Muscle layer of duodenum (tissue), 2 donors: ENCODE data around the gene AHR.

Experiments used
- H3K27ac ChIP-seq: one replicate; pipeline ENCODE4 v1.7.0; 2013; ENCODE audit warnings: mild to moderate bottlenecking, low read length
- H3K27me3 ChIP-seq: one replicate; pipeline ENCODE4 v1.7.0; 2013; ENCODE audit warnings: low read depth, mild to moderate bottlenecking, control low read depth, low read length
- H3K36me3 ChIP-seq, 2 donors: one replicate each; pipeline ENCODE4 v1.7.0; 2013; ENCODE audit warnings: low read length in 2 of 2, control low read depth in 1 of 2, mild to moderate bottlenecking in 1 of 2; ENCODE audit not compliant: insufficient read depth in 2 of 2, control insufficient read depth in 1 of 2
- H3K4me1 ChIP-seq, 2 donors: one replicate each; pipeline ENCODE4 v1.7.0; 2013; ENCODE audit warnings: low read length in 2 of 2, mild to moderate bottlenecking in 2 of 2, control low read depth in 1 of 2, moderate library complexity in 1 of 2; ENCODE audit not compliant: insufficient read depth in 2 of 2, control insufficient read depth in 1 of 2
- H3K4me3 ChIP-seq, 2 donors: one replicate each; pipeline ENCODE4 v1.7.0; 2013; ENCODE audit warnings: low read length in 2 of 2, low read depth in 1 of 2, mild to moderate bottlenecking in 1 of 2
- H3K9me3 ChIP-seq, 2 donors: one replicate each; pipeline ENCODE4 v1.7.0; 2013; ENCODE audit warnings: low read length in 2 of 2, control low read depth in 1 of 2, mild to moderate bottlenecking in 1 of 2; ENCODE audit not compliant: control insufficient read depth in 1 of 2
- donor health status: healthy.

Gene AHR

DNA sequence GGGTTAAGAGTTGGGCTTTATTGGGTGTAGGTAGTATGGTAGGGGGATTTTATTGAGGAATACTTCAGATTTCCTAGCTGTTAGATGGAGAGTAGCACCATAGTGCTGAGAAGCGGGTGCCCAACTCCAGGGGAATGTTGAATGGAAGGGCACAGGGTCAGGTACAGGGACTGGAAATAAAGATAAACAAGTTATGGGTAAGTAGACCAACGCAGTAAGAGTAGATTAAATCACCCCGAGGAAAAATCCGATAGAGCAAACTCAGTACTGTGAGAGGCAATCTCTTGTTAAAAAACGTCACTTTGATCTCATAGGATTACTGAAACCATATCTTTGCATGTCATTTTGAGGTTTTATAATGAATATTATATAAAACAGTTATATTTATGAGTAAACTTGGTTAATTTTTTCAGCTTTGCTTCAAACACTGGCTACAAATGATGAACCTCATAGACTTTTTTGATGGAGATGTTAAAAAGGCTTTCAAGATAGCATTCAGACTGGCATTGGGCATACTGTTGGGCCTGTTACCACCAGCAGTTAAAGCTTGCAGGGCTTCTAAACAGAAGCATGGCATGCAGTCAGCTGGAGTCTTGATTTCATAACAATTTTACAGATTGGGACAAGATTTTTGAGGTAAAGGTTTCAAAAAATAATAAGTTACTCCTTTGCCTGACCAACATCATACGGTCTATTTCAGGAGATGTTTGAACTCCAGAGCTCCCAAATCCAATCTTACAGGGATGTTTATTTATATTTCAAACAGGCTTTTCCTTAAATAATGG is 7.1 kb downstream of the AHR start:
- Histone ChIP-seq H3K4me3 (peak overlapping the region; percentile 24 to 27), H3K27ac (peak overlapping the region; percentile 43), H3K4me1 (peaks cover 15 to 18% of the 10 kb centered on the region in 2 donors)

GRCh38 chr7:17307000-17307399 is 8.5 kb downstream of the AHR start:
- H3K27ac ChIP-seq, result peak overlapping the region; percentile 32
- H3K9me3 ChIP-seq, result no peaks in the 10 kb centered on the region
- H3K4me1 ChIP-seq, result peaks cover 15 to 23% of the 10 kb centered on the region in 2 donors
- H3K36me3 ChIP-seq, result peaks cover 0 to 10% of the 10 kb centered on the region in 2 donors
- H3K4me3 ChIP-seq, result peak overlapping the region in 1 of 2 donors; percentile 29
- H3K27me3 ChIP-seq, result no peaks in the 10 kb centered on the region

More for the DNA sequence above, 7.1 kb downstream of the AHR start:
- no peaks in the 10 kb centered on the region for H3K9me3 ChIP-seq
- no peaks in the 10 kb centered on the region for H3K36me3 ChIP-seq
- no peaks in the 10 kb centered on the region for H3K27me3 ChIP-seq

DNA sequence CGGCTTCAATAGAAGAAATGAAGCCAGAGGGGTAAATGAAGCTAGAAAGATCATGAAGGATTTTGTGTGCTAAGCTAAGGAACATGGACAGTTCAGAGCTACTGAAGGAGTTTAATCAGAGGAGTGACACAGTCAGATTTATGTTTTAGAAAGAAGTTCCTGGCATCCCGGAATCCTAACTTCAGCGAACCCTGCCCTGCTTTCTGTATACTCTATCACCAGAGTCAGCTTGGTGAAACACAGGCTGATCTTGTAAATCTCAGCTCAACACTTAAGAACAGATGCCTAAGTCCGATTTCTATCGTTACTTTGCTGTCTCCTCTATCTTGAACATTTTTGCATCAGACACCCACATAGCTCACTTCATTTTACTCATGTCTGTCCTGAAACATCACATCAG is 9.1 kb downstream of the AHR start:
- peaks cover 0 to 12% of the 10 kb centered on the region in 2 donors for H3K36me3 ChIP-seq
- H3K27ac ChIP-seq, result peak overlapping the region; percentile 32
- no peaks in the 10 kb centered on the region for H3K27me3 ChIP-seq
- peak overlapping the region; percentile 28 to 29 for H3K4me3 ChIP-seq
- no peaks in the 10 kb centered on the region for H3K9me3 ChIP-seq
- H3K4me1 ChIP-seq, result peaks cover 15 to 23% of the 10 kb centered on the region in 2 donors

DNA sequence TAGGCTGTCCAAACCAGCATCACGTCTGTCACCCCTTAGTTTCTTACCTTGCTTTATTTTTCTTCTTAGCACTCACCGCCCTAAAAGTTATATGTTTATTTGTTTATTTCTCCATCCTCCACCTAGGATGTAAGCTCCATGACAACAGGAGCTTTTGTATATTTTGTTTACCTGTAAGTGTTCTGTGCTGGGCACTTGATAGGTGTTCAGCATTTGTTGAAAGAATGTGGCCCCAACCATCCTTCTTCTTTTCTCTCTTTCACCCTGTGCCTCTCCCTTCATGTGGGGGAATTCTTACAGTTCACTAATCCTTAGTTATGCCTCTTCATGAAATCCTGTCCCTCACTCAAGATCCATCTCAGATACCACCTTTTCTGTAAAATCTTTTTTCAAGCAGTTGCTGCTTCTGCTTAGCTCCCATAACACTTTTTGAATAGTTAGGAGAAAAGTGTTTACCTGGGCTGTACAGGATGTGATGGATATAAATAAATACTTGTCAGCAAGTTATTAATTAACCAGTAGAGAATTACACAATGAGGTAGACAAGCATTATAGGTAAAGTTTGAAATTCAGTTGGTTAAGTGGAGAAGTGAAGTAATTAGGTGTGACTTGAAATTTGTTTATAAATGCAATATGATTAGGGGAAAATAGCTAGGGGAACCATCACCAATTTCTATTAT is 9.7 kb downstream of the AHR start:
- H3K9me3 ChIP-seq, result no peaks in the 10 kb centered on the region
- peak overlapping the region; percentile 32 for H3K27ac ChIP-seq
- peaks cover 0 to 14% of the 10 kb centered on the region in 2 donors for H3K36me3 ChIP-seq
- H3K4me1 ChIP-seq, result peaks cover 15 to 23% of the 10 kb centered on the region in 2 donors
- H3K27me3 ChIP-seq, result no peaks in the 10 kb centered on the region
- peak overlapping the region in 1 of 2 donors; percentile 29 for H3K4me3 ChIP-seq

- Histone ChIP-seq H3K27ac (no peak overlapping the region), H3K36me3 (peaks cover 0 to 14% of the 10 kb centered on the region in 2 donors), H3K4me1 (peaks cover 6 to 24% of the 10 kb centered on the region in 2 donors), H3K4me3 (no peak overlapping the region), H3K27me3 (no peaks in the 10 kb centered on the region), H3K9me3 (no peaks in the 10 kb centered on the region)
Measured at GRCh38 chr7:17311194-17311593, 12.7 kb downstream of the AHR start.

- Histone ChIP-seq H3K27ac (no peak overlapping the region), H3K9me3 (no peaks in the 10 kb centered on the region), H3K4me3 (no peak overlapping the region), H3K36me3 (peaks cover 0 to 14% of the 10 kb centered on the region in 2 donors), H3K4me1 (peaks cover 0 to 17% of the 10 kb centered on the region in 2 donors), H3K27me3 (no peaks in the 10 kb centered on the region)
Measured at GRCh38 chr7:17311952-17312351, 13.5 kb downstream of the AHR start.

- peaks cover 0 to 10% of the 10 kb centered on the region in 2 donors for H3K4me1 ChIP-seq
Measured at GRCh38 chr7:17312641-17313040, 14.2 kb downstream of the AHR start.

GRCh38 chr7:17313194-17313593 is 14.7 kb downstream of the AHR start:
- H3K27ac ChIP-seq, result no peak overlapping the region
- no peak overlapping the region for H3K4me3 ChIP-seq
- no peaks in the 10 kb centered on the region for H3K9me3 ChIP-seq
- H3K36me3 ChIP-seq, result peaks cover 0 to 14% of the 10 kb centered on the region in 2 donors
- H3K27me3 ChIP-seq, result no peaks in the 10 kb centered on the region
- H3K4me1 ChIP-seq, result peaks cover 0 to 13% of the 10 kb centered on the region in 2 donors

More at GRCh38 chr7:17312641-17313040, 14.2 kb downstream of the AHR start:
- Histone ChIP-seq H3K27me3 (no peaks in the 10 kb centered on the region), H3K36me3 (peaks cover 0 to 14% of the 10 kb centered on the region in 2 donors), H3K27ac (no peak overlapping the region), H3K4me3 (no peak overlapping the region), H3K9me3 (no peaks in the 10 kb centered on the region)

DNA sequence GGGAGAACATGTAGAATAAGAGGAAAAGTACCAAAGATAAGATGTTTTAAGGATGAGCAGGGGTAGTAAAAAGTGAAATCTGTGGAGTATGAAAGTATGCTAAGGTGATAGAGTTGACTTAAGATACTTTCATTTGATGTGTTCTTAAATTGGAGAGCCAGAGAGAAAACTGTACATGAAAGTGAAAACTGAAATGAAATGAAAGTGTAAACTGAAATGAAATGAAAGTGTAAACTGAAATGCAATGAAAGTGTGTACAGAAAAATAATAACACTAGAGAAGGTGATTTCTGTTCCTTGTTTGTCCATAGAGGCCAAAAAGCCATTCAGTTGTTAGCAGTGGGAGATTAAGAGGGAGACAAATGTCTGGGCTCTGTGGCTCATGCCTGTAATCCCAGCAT is 17.5 kb downstream of the AHR start:
- Histone ChIP-seq H3K27me3 (no peaks in the 10 kb centered on the region), H3K4me1 (peaks cover 0 to 32% of the 10 kb centered on the region in 2 donors), H3K36me3 (peaks cover 0 to 14% of the 10 kb centered on the region in 2 donors), H3K27ac (no peak overlapping the region), H3K9me3 (no peaks in the 10 kb centered on the region), H3K4me3 (no peak overlapping the region)

GRCh38 chr7:17318146-17318545 is 19.7 kb downstream of the AHR start:
- H3K4me3 ChIP-seq, result no peak overlapping the region
- H3K4me1 ChIP-seq, result peaks cover 0 to 35% of the 10 kb centered on the region in 2 donors
- H3K9me3 ChIP-seq, result no peaks in the 10 kb centered on the region
- no peaks in the 10 kb centered on the region for H3K27me3 ChIP-seq
- no peak overlapping the region for H3K27ac ChIP-seq
- peaks cover 5 to 6% of the 10 kb centered on the region in 2 donors for H3K36me3 ChIP-seq
